Neural progenitor cell (in vitro differentiated cells): Measurements from ENCODE around the gene TUBGCP3.

Experiments
- EZH2 ChIP-seq: fragments of 200-600 bp; sonication (generic); IDR thresholded peaks from 2 replicates; pipeline ENCODE4 v1.6.1; 2017; ENCODE audit warnings: antibody characterized with exemption, mild to moderate bottlenecking, moderate library complexity
- EZH2phosphoT487 ChIP-seq: fragments of 200-600 bp; sonication (generic); IDR thresholded peaks from 2 replicates; pipeline ENCODE4 v1.6.1; 2017; ENCODE audit warnings: antibody characterized with exemption
- TF ChIP-seq, protein P1 (sequence below): fragments of 200-600 bp; sonication (generic); IDR thresholded peaks from 2 replicates; pipeline ENCODE4 v1.5.1; 2017; ENCODE audit warnings: antibody characterized with exemption, mild to moderate bottlenecking

GRCh38 chr13:112636401-112636975 is 48.5 kb upstream of the TUBGCP3 start:
- TF ChIP-seq EZH2 (no peak), EZH2phosphoT487 (no peak)
- TF ChIP-seq, protein P1, sequence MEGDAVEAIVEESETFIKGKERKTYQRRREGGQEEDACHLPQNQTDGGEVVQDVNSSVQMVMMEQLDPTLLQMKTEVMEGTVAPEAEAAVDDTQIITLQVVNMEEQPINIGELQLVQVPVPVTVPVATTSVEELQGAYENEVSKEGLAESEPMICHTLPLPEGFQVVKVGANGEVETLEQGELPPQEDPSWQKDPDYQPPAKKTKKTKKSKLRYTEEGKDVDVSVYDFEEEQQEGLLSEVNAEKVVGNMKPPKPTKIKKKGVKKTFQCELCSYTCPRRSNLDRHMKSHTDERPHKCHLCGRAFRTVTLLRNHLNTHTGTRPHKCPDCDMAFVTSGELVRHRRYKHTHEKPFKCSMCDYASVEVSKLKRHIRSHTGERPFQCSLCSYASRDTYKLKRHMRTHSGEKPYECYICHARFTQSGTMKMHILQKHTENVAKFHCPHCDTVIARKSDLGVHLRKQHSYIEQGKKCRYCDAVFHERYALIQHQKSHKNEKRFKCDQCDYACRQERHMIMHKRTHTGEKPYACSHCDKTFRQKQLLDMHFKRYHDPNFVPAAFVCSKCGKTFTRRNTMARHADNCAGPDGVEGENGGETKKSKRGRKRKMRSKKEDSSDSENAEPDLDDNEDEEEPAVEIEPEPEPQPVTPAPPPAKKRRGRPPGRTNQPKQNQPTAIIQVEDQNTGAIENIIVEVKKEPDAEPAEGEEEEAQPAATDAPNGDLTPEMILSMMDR: no peak
